HG02884 (cell line): Measurements from ENCODE around the gene LRRC74B.
"Not testable (repeated sequence)": the region's sequence is repeated elsewhere in the genome, so short reads cannot be mapped to it uniquely, and the experiment has no call there.

Experiments used
- ATAC-seq: cut with Tn5 transposase; IDR thresholded peaks from one replicate; pipeline ENCODE4 v1.9.1; 2021; ENCODE audit warnings: mild to moderate bottlenecking, moderate library complexity; ENCODE audit not compliant: unreplicated experiment

Gene LRRC74B

GRCh38 chr22:21054046-21054713 lies 8.4 kb downstream of the LRRC74B start:
- no peak for ATAC-seq

GRCh38 chr22:21054714-21055563 lies 9.2 kb downstream of the LRRC74B start:
- no peak for ATAC-seq

- no peak for ATAC-seq
These were observed 9.8 kb downstream of the LRRC74B start for GRCh38 chr22:21055564-21055834.

GRCh38 chr22:21055880-21056319 lies 10.2 kb downstream of the LRRC74B start:
- ATAC-seq: no peak

- ATAC-seq: not testable (repeated sequence)
These were observed 14.6 kb downstream of the LRRC74B start for GRCh38 chr22:21060363-21060762.

- ATAC-seq: not testable (repeated sequence)
These were observed 16.0 kb downstream of the LRRC74B start for GRCh38 chr22:21061660-21062321.

- ATAC-seq: not testable (repeated sequence)
These were observed 18.7 kb downstream of the LRRC74B start for GRCh38 chr22:21064425-21064824.

- no peak for ATAC-seq
These were observed 19.4 kb downstream of the LRRC74B start for GRCh38 chr22:21064917-21065864.

GRCh38 chr22:21067075-21067900 lies 21.5 kb downstream of the LRRC74B start:
- no peak for ATAC-seq

GRCh38 chr22:21067901-21068680 lies 22.3 kb downstream of the LRRC74B start:
- ATAC-seq: no peak

GRCh38 chr22:21068681-21069276 lies 23.0 kb downstream of the LRRC74B start:
- no peak for ATAC-seq

GRCh38 chr22:21069375-21069774 lies 23.6 kb downstream of the LRRC74B start:
- ATAC-seq: no peak

GRCh38 chr22:21070690-21071615 lies 25.2 kb downstream of the LRRC74B start:
- ATAC-seq: no peak

- not testable (repeated sequence) for ATAC-seq
These were observed 26.1 kb downstream of the LRRC74B start for GRCh38 chr22:21071796-21072195.

- ATAC-seq: no peak
These were observed 27.3 kb downstream of the LRRC74B start for GRCh38 chr22:21073023-21073422.

- no peak for ATAC-seq
These were observed 27.7 kb downstream of the LRRC74B start for GRCh38 chr22:21073482-21073881.

GRCh38 chr22:21074102-21074715 lies 28.5 kb downstream of the LRRC74B start:
- ATAC-seq: no peak
